Inflammatory macrophage treated with lipopolysaccharide for 1 hour (primary cell): Measurements from ENCODE around the gene SERPINI1.

Source experiments
- DNase-seq, 2 donors: peaks; one replicate each; pipeline ENCODE4 v3.0.0-alpha.2; 2020 to 2022

SERPINI1 gene

GRCh38 chr3:167852216-167852615 is 116.7 kb downstream of the SERPINI1 start:
- no peak for DNase-seq

GRCh38 chr3:167854063-167854462 is 118.5 kb downstream of the SERPINI1 start:
- DNase-seq = no peak

- no peak for DNase-seq
Observed at GRCh38 chr3:167854846-167855245, 119.3 kb downstream of the SERPINI1 start.

- no peak for DNase-seq
Observed at GRCh38 chr3:167855306-167855705, 119.8 kb downstream of the SERPINI1 start.

GRCh38 chr3:167858865-167859264 is 123.3 kb downstream of the SERPINI1 start:
- no peak for DNase-seq

- DNase-seq = peak in 1 of 2 donors; percentile 39
Observed at GRCh38 chr3:167859610-167860009, 124.1 kb downstream of the SERPINI1 start.

- peak; percentile 88 to 97 for DNase-seq
Observed at GRCh38 chr3:167861649-167862048, 126.1 kb downstream of the SERPINI1 start.

GRCh38 chr3:167862104-167862730 is 126.7 kb downstream of the SERPINI1 start:
- peak; percentile 40 to 60 for DNase-seq

GRCh38 chr3:167863811-167864551 is 128.5 kb downstream of the SERPINI1 start:
- DNase-seq = no peak

- peak; percentile 78 to 92 for DNase-seq
Observed at GRCh38 chr3:167864552-167864874, 129.0 kb downstream of the SERPINI1 start.

GRCh38 chr3:167866331-167866730 is 130.8 kb downstream of the SERPINI1 start:
- peak; percentile 81 to 92 for DNase-seq

- no peak for DNase-seq
Observed at GRCh38 chr3:167867981-167868380, 132.5 kb downstream of the SERPINI1 start.

GRCh38 chr3:167870181-167870580 is 134.7 kb downstream of the SERPINI1 start:
- DNase-seq = no peak

- no peak for DNase-seq
Observed at GRCh38 chr3:167870759-167871158, 135.2 kb downstream of the SERPINI1 start.

- DNase-seq = no peak
Observed at GRCh38 chr3:167872032-167872431, 136.5 kb downstream of the SERPINI1 start.

- DNase-seq = no peak
Observed at GRCh38 chr3:167872941-167873340, 137.4 kb downstream of the SERPINI1 start.

- DNase-seq = peak; percentile 21 to 72
Observed at GRCh38 chr3:167874671-167875372, 139.3 kb downstream of the SERPINI1 start.
